ENCODE measurements around the gene SERGEF.

Gene SERGEF

DNA sequence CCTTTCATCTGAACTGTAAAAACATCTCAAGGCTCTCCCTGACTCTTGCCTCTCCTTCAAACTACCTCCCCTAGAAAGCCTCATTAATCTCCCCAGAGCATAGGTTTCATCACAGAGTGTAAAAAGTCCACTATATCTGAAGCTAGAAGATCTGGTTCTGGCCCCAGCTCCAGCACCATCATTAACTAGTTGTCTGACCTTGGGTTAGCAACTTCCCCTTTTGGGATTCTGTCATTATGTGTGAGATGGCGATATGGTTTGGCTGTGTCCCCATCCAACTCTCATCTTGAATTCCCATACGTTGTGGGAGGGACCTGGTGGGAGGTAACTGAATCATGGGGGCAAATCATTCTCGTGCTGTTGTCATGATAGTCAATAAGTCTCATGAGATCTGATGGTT is 181.0 kb downstream of the SERGEF start:
- whole genome bisulfite sequencing, result 95% methylated on average over 3 of the region's 3 CpGs
- no peak overlapping the region for H3K27ac ChIP-seq (ENCODE audit: low read depth, low read length)
- H3K4me1 ChIP-seq (ENCODE audit: insufficient read depth, low read length), result no peaks in the 10 kb centered on the region
- H3K27me3 ChIP-seq (ENCODE audit: insufficient read depth, low read length), result no peaks in the 10 kb centered on the region
- H3K9ac ChIP-seq (ENCODE audit: low read depth, low read length), result no peak overlapping the region
- no peak overlapping the region for H3K4me3 ChIP-seq (ENCODE audit: low read length)
- H3K36me3 ChIP-seq (ENCODE audit: insufficient read depth, low read length), result no peaks in the 10 kb centered on the region
- H3K9me3 ChIP-seq (ENCODE audit: insufficient read depth, low read depth, low read length), result no peaks in the 10 kb centered on the region

DNA sequence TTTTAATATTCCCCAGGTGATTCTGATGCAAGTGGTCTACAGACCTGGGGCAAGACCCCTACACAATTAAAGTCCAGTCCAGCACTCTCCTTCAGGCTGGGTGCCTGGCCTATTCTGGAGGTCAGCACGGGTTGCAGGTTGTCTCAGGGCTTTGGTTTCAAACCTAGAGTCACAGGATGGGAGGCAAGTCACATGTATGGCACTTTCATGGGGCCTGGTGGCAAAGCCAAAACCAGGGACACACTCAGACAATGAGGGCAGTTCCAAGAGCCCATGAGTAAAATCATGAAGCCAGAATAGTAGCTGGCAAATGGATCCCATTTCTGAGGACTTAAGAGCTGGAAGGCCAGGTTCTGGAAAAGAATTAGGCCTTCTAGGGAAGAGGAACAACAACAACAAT is 181.6 kb downstream of the SERGEF start:
- Histone ChIP-seq H3K9ac (ENCODE audit: low read depth, low read length) (no peak overlapping the region), H3K9me3 (ENCODE audit: insufficient read depth, low read depth, low read length) (no peaks in the 10 kb centered on the region), H3K4me1 (ENCODE audit: insufficient read depth, low read length) (no peaks in the 10 kb centered on the region), H3K4me3 (ENCODE audit: low read length) (no peak overlapping the region), H3K27ac (ENCODE audit: low read depth, low read length) (no peak overlapping the region), H3K36me3 (ENCODE audit: insufficient read depth, low read length) (no peaks in the 10 kb centered on the region), H3K27me3 (ENCODE audit: insufficient read depth, low read length) (no peaks in the 10 kb centered on the region)
- WGBS, result 93% methylated on average over 1 of the region's 1 CpG

DNA sequence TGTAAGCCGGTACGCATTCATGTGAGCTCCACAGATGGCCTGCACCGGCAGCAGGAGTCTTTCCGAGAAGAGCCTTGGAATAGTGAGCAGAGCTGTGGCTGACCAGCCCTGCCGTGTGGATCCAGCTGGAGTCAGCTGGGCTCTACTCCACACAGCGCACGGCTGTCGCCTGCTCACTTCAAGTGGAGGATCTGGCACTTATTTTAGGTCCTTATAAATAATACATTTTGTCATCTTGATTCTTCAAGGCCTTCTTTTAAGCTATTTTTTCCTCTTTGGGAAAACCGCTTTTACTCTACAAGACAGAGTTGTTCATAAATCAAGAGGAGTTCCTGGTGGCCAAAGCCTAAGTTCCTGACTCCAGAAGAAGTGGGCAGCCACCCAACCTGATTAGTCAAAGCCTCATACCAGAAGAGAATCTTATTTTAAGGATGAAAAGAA is 184.5 kb downstream of the SERGEF start:
- no peaks in the 10 kb centered on the region for H3K9me3 ChIP-seq (ENCODE audit: insufficient read depth, low read depth, low read length)
- no peaks in the 10 kb centered on the region for H3K36me3 ChIP-seq (ENCODE audit: insufficient read depth, low read length)
- H3K9ac ChIP-seq (ENCODE audit: low read depth, low read length), result no peak overlapping the region
- no peaks in the 10 kb centered on the region for H3K4me1 ChIP-seq (ENCODE audit: insufficient read depth, low read length)
- no peak overlapping the region for H3K4me3 ChIP-seq (ENCODE audit: low read length)
- H3K27me3 ChIP-seq (ENCODE audit: insufficient read depth, low read length), result no peaks in the 10 kb centered on the region
- H3K27ac ChIP-seq (ENCODE audit: low read depth, low read length), result no peak overlapping the region
- 92% methylated on average over 9 of the region's 9 CpGs for WGBS

DNA sequence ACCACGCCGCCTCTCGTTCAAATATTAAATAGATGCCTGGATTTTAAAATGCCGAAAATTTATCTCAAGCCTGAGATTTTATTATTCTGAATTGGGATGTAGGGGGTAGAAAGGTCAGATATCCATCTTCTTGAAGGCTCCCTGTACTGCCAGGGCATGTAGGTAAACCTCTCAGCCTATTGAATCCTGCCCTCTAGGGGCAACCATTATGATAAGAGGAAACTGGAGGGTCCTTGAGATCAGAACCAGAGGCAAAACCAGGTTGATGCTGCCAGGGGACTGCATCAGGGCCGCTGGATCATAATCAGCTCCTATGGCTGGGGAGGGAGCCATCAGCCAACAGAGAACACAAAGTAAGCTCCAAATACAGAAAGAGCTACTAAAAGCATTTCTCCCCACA is 185.8 kb downstream of the SERGEF start:
- Histone ChIP-seq H3K27me3 (ENCODE audit: insufficient read depth, low read length) (no peaks in the 10 kb centered on the region), H3K36me3 (ENCODE audit: insufficient read depth, low read length) (no peaks in the 10 kb centered on the region), H3K4me1 (ENCODE audit: insufficient read depth, low read length) (no peaks in the 10 kb centered on the region), H3K9ac (ENCODE audit: low read depth, low read length) (no peak overlapping the region), H3K27ac (ENCODE audit: low read depth, low read length) (no peak overlapping the region), H3K9me3 (ENCODE audit: insufficient read depth, low read depth, low read length) (no peaks in the 10 kb centered on the region), H3K4me3 (ENCODE audit: low read length) (no peak overlapping the region)
- WGBS, result 84% methylated on average over 5 of the region's 5 CpGs

DNA sequence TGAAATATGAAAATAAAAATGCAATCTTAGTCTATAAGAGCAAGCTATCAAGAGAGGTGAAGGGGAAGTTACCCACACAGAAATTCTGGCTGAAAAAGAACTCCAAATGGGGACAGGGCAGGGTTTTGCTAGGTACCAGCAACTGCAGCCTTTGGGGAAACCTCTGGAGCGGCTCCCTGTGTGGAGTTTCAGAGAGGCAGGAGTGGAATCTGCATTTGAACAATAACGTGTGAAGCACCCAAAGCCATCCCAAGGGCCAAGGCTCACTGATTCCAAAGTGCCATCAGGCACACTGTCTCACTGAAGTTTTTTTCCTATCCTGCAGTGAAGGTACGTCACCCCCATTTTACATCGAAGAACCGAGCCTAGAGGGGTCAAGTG is 190.5 kb downstream of the SERGEF start:
- no peaks in the 10 kb centered on the region for H3K4me1 ChIP-seq (ENCODE audit: insufficient read depth, low read length)
- H3K36me3 ChIP-seq (ENCODE audit: insufficient read depth, low read length), result no peaks in the 10 kb centered on the region
- no peaks in the 10 kb centered on the region for H3K27me3 ChIP-seq (ENCODE audit: insufficient read depth, low read length)
- no peak overlapping the region for H3K9ac ChIP-seq (ENCODE audit: low read depth, low read length)
- H3K27ac ChIP-seq (ENCODE audit: low read depth, low read length), result no peak overlapping the region
- no peaks in the 10 kb centered on the region for H3K9me3 ChIP-seq (ENCODE audit: insufficient read depth, low read depth, low read length)
- no peak overlapping the region for H3K4me3 ChIP-seq (ENCODE audit: low read length)
- WGBS, result 59% methylated on average over 5 of the region's 5 CpGs

DNA sequence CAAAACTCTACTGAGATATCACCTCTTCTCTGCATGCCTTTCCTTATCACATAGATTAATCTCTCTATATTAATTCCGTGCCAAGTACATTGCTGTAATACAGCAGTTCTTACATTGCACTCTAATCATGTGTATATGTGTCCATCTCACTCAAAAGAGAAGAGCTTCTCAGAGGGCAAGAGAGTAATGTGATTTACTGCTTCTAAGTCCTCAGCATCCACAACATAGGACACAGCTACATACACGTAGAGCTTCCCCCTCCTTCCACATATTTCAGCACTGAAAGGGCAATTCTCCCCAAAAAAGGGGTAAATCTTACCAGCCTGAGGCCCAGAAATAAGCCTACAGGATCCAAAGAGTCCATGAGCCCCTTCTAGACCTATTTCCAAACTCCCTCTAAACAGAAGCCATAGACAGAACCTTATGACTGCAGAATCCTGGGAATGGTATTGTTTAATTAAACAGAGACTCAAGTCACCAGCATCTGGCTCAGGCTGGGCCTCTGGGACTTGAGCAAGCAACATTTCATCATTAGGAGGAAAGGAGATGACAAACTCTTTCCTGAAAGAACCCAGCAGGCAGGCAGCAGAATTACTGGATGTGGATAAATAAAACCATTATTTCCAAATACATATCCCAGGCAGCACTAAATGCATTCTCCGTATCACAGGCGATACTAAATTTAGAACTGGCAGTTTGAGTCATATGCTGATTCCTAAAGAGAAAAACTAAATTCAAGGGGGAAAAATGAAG is 191.0 kb downstream of the SERGEF start:
- H3K9ac ChIP-seq (ENCODE audit: low read depth, low read length), result no peak overlapping the region
- WGBS, result 90% methylated on average over 4 of the region's 4 CpGs
- H3K27me3 ChIP-seq (ENCODE audit: insufficient read depth, low read length), result no peaks in the 10 kb centered on the region
- H3K4me3 ChIP-seq (ENCODE audit: low read length), result no peak overlapping the region
- H3K4me1 ChIP-seq (ENCODE audit: insufficient read depth, low read length), result no peaks in the 10 kb centered on the region
- H3K9me3 ChIP-seq (ENCODE audit: insufficient read depth, low read depth, low read length), result no peaks in the 10 kb centered on the region
- H3K36me3 ChIP-seq (ENCODE audit: insufficient read depth, low read length), result no peaks in the 10 kb centered on the region
- H3K27ac ChIP-seq (ENCODE audit: low read depth, low read length), result no peak overlapping the region

DNA sequence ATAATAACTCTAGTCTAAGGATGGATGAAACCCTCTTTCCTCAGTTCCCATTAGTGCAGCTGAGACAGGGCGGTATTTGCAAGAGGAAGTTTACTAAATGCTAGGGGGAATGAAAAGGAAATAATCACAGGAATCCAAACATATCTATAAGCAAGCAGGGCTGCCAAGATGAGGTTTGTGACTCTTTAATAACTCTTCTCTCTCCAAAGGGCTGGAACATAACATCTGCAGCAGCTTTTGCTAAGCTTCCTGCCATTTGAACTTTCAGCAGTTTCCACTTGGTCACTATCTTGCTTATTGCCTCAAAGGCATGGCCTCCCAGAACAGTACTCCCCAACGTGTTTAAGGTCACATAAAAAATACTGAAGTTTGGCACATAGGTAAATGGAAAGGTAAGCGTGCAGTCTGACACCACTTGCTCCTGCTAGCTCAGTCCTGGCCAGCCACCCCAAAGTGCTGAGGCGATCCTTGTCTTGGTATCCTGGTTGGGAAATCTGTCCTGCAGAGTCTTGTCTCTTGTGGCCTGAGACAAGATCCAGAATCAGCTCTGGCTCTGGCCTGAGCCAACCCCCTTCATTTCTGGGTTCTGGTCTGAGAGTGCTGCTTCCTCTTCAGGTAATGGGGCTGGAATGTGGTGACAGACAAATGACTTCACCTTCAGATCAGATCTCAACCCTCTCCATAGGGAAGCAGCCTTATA is 196.5 kb downstream of the SERGEF start:
- Histone ChIP-seq H3K4me3 (ENCODE audit: low read length) (no peak overlapping the region), H3K27ac (ENCODE audit: low read depth, low read length) (no peak overlapping the region), H3K9ac (ENCODE audit: low read depth, low read length) (no peak overlapping the region), H3K27me3 (ENCODE audit: insufficient read depth, low read length) (no peaks in the 10 kb centered on the region), H3K9me3 (ENCODE audit: insufficient read depth, low read depth, low read length) (no peaks in the 10 kb centered on the region), H3K4me1 (ENCODE audit: insufficient read depth, low read length) (no peaks in the 10 kb centered on the region), H3K36me3 (ENCODE audit: insufficient read depth, low read length) (no peaks in the 10 kb centered on the region)
- WGBS, result 63% methylated on average over 3 of the region's 4 CpGs

DNA sequence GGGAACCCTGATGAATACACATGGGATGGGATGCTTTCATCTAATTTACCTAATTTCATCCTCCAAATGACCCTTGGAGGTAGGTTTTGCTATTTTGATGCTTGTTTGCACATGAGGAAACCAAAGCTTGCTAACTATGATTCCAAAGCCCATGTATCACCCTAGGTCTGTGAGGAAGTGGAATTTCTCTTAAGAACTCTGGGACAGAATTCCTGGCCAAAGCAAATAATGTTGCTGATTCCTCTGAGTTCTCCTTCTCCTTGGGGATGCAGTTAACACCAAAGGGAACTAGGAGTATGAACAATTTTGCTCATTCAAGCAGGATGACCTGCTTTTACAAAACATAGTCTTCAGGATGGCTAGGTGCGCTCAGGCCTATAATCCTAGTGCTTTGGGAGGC is 198.3 kb downstream of the SERGEF start:
- WGBS, result 94% methylated on average over 1 of the region's 1 CpG
- H3K9me3 ChIP-seq (ENCODE audit: insufficient read depth, low read depth, low read length), result no peaks in the 10 kb centered on the region
- no peak overlapping the region for H3K4me3 ChIP-seq (ENCODE audit: low read length)
- no peaks in the 10 kb centered on the region for H3K4me1 ChIP-seq (ENCODE audit: insufficient read depth, low read length)
- no peaks in the 10 kb centered on the region for H3K36me3 ChIP-seq (ENCODE audit: insufficient read depth, low read length)
- H3K27me3 ChIP-seq (ENCODE audit: insufficient read depth, low read length), result no peaks in the 10 kb centered on the region
- H3K27ac ChIP-seq (ENCODE audit: low read depth, low read length), result no peak overlapping the region
- H3K9ac ChIP-seq (ENCODE audit: low read depth, low read length), result no peak overlapping the region

DNA sequence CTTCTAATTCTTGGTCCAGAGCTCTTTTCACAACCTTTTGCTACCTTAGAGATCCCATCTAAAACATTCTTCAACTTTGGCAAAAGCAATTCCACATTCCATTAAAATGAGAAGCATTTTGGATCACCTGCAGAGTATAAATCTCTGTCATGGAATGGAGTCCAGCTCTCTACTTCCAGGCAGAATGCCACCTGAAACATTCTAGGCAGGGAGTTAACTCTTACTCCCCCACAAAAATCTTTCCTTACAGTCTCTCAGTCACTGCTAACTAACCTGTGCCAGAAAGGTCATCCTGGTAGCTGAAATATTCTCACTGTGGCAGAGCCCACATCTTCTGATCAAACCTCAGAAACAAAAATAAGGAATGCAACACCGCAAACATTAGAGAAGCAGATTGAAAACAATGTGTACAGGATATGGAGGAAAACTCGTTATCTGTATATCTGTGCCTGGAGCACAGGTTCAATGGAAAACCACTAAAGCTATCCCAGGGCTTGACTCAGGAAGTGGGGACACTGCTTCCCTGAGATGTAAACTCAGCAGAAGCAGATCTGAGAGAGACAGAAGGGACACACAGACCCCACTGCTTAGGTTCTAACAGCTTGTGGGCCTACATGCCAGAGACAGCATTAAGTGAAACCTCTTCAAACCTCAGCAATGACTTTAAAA is 199.3 kb downstream of the SERGEF start:
- no peaks in the 10 kb centered on the region for H3K4me1 ChIP-seq (ENCODE audit: insufficient read depth, low read length)
- no peaks in the 10 kb centered on the region for H3K9me3 ChIP-seq (ENCODE audit: insufficient read depth, low read depth, low read length)
- WGBS, result 99% methylated on average over 2 of the region's 2 CpGs
- H3K27me3 ChIP-seq (ENCODE audit: insufficient read depth, low read length), result no peaks in the 10 kb centered on the region
- H3K4me3 ChIP-seq (ENCODE audit: low read length), result no peak overlapping the region
- no peaks in the 10 kb centered on the region for H3K36me3 ChIP-seq (ENCODE audit: insufficient read depth, low read length)
- H3K27ac ChIP-seq (ENCODE audit: low read depth, low read length), result no peak overlapping the region
- H3K9ac ChIP-seq (ENCODE audit: low read depth, low read length), result no peak overlapping the region

DNA sequence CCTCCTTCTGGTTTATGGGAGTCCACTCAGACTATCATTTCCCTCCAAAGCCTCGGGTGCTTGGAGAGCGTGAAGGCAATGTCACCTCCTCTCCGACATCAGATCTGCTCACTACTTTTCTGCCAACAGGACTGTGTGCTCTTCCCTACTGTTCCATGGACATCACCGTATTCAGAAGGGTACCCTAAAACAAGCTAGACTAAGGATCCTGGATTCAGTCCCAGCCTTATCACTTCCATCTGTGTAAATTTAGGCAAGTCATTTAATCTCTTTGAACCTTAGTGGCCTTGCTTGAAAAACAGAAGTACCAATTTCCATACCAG is 200.0 kb downstream of the SERGEF start:
- 93% methylated on average over 4 of the region's 4 CpGs for WGBS
- H3K27ac ChIP-seq (ENCODE audit: low read depth, low read length), result no peak overlapping the region
- H3K9ac ChIP-seq (ENCODE audit: low read depth, low read length), result no peak overlapping the region
- H3K9me3 ChIP-seq (ENCODE audit: insufficient read depth, low read depth, low read length), result no peaks in the 10 kb centered on the region
- no peaks in the 10 kb centered on the region for H3K4me1 ChIP-seq (ENCODE audit: insufficient read depth, low read length)
- H3K36me3 ChIP-seq (ENCODE audit: insufficient read depth, low read length), result no peaks in the 10 kb centered on the region
- H3K4me3 ChIP-seq (ENCODE audit: low read length), result no peak overlapping the region
- H3K27me3 ChIP-seq (ENCODE audit: insufficient read depth, low read length), result no peaks in the 10 kb centered on the region

DNA sequence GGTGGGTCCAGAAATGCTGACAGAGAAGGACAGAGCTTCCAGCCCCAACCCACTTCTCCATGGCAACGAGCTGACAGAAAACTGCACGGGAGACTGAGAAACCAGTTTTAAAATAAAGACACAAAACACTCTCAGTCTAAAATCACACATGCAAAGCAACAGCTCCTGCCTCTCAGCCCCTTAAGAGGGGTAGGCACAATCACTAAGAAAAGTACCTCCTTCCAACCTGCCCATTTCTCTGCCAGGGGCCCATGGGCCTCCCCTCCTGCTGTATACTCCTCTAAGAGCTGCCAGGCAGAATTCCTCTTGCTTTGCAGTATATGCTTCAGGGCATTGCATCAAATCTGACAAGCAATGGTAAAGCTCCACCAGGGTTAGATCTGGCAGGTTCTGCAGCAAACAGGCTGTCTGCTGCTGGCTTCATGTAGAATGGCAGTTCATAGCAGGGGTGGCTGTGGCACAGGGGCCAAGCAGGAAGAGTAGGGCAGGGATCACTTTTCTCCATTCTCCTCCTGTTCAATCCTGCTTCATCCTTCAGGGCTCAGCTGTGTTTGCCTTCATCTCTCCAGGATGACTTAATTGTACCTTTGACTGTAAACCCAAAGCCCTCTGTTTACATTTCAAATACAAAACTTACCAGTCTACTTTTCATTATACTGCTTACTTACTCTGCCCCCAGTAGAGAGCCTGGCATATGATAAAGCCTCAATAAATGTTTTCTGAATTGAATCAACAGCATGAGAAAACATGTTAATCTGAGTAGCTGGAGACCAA is 200.6 kb downstream of the SERGEF start:
- Histone ChIP-seq H3K36me3 (ENCODE audit: insufficient read depth, low read length) (no peaks in the 10 kb centered on the region), H3K27me3 (ENCODE audit: insufficient read depth, low read length) (no peaks in the 10 kb centered on the region), H3K9me3 (ENCODE audit: insufficient read depth, low read depth, low read length) (no peaks in the 10 kb centered on the region), H3K4me3 (ENCODE audit: low read length) (no peak overlapping the region), H3K4me1 (ENCODE audit: insufficient read depth, low read length) (no peaks in the 10 kb centered on the region), H3K27ac (ENCODE audit: low read depth, low read length) (no peak overlapping the region), H3K9ac (ENCODE audit: low read depth, low read length) (no peak overlapping the region)
- whole genome bisulfite sequencing, result 88% methylated on average over 2 of the region's 2 CpGs

All from HUES64 (cell line).